ENCODE measurements around the gene VWA8. TPM values are rescaled to one million over a fixed set of nuclear protein-coding genes. Genes with fewer than 3 reads are reported as not detected.

The VWA8 gene
- polyA plus RNA-seq, 3 donors: 2.0 to 4.4 (median 3.4) TPM

DNA sequence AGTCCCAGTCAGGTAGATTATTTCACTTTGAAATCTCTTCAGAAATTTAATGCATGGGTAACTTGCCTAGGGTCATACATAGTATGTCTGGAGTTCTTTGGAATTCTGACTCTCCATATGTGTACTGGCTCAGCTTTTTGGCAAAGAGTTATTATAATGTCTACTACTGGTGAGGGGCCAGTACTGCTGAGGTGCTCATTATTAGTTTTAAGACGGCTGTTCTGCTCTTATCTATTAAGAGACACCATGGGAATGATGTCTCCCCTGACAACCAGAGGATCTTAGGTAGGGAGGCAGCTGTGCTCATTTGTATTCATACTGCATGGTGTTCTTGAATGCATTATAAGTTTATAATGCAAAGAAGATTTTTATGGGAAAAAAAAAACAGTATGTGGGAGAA, 319.5 kb downstream of the VWA8 start:
- Mint-ChIP-seq H3K27ac (no peak overlapping the region), H3K4me3 (no peak overlapping the region), H3K36me3 (peaks cover 6 to 9% of the 10 kb centered on the region in 2 donors), H3K4me1 (peaks cover 16% of the 10 kb centered on the region), H3K27me3 (ENCODE audit: low read depth in 3 of 3) (peaks cover 0 to 4% (median 0%) of the 10 kb centered on the region in 3 donors), H3K9me3 (no peaks in the 10 kb centered on the region)
- H3K9me3 ChIP-seq (replicated peaks in 1 of 2; ENCODE audit: control insufficient read depth in 1 of 2, insufficient read depth in 1 of 2, low read length in 2 of 2): no peaks in the 10 kb centered on the region
- no peaks in the 10 kb centered on the region for H4K20me1 ChIP-seq (ENCODE audit: insufficient read depth, low read length)
- no peak overlapping the region for H3K4me3 ChIP-seq (replicated peaks in 1 of 3; ENCODE audit: low read depth in 2 of 3, low read length in 3 of 3)
- TF ChIP-seq, protein P1, sequence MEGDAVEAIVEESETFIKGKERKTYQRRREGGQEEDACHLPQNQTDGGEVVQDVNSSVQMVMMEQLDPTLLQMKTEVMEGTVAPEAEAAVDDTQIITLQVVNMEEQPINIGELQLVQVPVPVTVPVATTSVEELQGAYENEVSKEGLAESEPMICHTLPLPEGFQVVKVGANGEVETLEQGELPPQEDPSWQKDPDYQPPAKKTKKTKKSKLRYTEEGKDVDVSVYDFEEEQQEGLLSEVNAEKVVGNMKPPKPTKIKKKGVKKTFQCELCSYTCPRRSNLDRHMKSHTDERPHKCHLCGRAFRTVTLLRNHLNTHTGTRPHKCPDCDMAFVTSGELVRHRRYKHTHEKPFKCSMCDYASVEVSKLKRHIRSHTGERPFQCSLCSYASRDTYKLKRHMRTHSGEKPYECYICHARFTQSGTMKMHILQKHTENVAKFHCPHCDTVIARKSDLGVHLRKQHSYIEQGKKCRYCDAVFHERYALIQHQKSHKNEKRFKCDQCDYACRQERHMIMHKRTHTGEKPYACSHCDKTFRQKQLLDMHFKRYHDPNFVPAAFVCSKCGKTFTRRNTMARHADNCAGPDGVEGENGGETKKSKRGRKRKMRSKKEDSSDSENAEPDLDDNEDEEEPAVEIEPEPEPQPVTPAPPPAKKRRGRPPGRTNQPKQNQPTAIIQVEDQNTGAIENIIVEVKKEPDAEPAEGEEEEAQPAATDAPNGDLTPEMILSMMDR (IDR thresholded peaks at IDR 0.05): no peak
- H3K27ac ChIP-seq (ENCODE audit: low read depth in 1 of 2, low read length in 2 of 2): no peak overlapping the region
- intact Hi-C loops (cut with micrococcal nuclease): loop anchor here in 1 of 2 donors (5.0 kb wide), 1 partner anchor 54 kb away; no protein-coding TSS in a partner anchor
- no peak overlapping the region for H2AFZ ChIP-seq (ENCODE audit: insufficient read depth, low read depth, low read length, poor library complexity, severe bottlenecking)
- no peaks in the 10 kb centered on the region for H3K27me3 ChIP-seq (ENCODE audit: control insufficient read depth in 2 of 2, insufficient read depth in 2 of 2, low read length in 2 of 2)
- H3K9ac ChIP-seq (ENCODE audit: insufficient read depth, low read length, poor library complexity, severe bottlenecking): no peak overlapping the region
- H3K36me3 ChIP-seq (replicated peaks in 1 of 2; ENCODE audit: control insufficient read depth in 1 of 2, insufficient read depth in 2 of 2, low read length in 2 of 2): no peaks in the 10 kb centered on the region
- peaks cover 9 to 16% of the 10 kb centered on the region in 2 donors for H3K4me1 ChIP-seq (ENCODE audit: control insufficient read depth in 1 of 2, insufficient read depth in 2 of 2, low read length in 2 of 2)
- WGBS (ENCODE audit: insufficient coverage): no CpG with 5 or more reads among the region's 1 CpG
- no peak overlapping the region for H3K4me2 ChIP-seq (replicated peaks; ENCODE audit: extremely low read depth, low read length, poor library complexity, severe bottlenecking)
- no peak for DNase-seq
- no peaks in the 10 kb centered on the region for H3K79me2 ChIP-seq (ENCODE audit: insufficient read depth, low read length)

DNA sequence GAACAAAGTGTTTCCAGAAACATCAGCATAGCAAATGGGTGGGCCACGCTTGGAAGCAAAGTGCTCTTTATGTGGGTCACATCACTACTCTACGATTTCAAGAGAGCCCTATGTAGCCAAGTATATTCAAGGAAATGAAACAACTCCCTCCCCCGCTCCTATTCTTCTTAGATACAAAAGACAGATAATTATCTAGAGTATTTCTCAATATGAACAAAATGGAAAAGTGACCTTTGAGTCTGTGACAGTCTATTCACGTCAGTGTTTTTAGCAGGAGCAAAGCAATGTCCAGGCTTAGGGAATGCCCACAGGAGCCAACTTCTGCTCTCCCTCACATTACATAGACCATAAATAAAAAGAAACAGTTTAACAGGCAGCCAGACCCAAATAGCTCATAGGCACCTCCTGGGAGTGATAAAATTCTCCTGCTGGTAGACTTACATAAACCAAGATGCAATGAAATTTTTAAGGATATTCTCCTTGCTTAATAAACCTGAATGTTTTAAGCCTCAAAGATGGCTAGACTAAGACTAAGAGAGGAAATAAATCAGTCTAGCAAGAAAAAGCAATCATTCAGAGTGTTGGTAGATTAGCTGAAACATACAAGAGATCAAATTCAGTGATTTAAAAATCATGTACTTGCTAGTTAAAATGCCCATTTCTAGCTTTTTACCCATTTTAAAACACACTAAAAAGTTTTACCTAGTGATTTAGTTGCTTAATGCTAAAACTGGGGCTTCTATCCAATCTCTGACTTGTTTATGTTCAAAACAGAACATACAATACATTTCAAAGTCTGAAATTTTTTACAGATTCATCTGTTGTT, 320.7 kb downstream of the VWA8 start:
- Histone ChIP-seq H3K4me2 (replicated peaks; ENCODE audit: extremely low read depth, low read length, poor library complexity, severe bottlenecking) (no peak overlapping the region), H3K27me3 (ENCODE audit: control insufficient read depth in 2 of 2, insufficient read depth in 2 of 2, low read length in 2 of 2) (no peaks in the 10 kb centered on the region), H3K36me3 (replicated peaks in 1 of 2; ENCODE audit: control insufficient read depth in 1 of 2, insufficient read depth in 2 of 2, low read length in 2 of 2) (no peaks in the 10 kb centered on the region), H3K27ac (ENCODE audit: low read depth in 1 of 2, low read length in 2 of 2) (no peak overlapping the region), H3K4me1 (ENCODE audit: control insufficient read depth in 1 of 2, insufficient read depth in 2 of 2, low read length in 2 of 2) (peaks cover under 1 to 5% of the 10 kb centered on the region in 2 donors), H4K20me1 (ENCODE audit: insufficient read depth, low read length) (no peaks in the 10 kb centered on the region), H3K79me2 (ENCODE audit: insufficient read depth, low read length) (no peaks in the 10 kb centered on the region), H3K4me3 (replicated peaks in 1 of 3; ENCODE audit: low read depth in 2 of 3, low read length in 3 of 3) (no peak overlapping the region), H3K9ac (ENCODE audit: insufficient read depth, low read length, poor library complexity, severe bottlenecking) (no peak overlapping the region), H2AFZ (ENCODE audit: insufficient read depth, low read depth, low read length, poor library complexity, severe bottlenecking) (no peak overlapping the region), H3K9me3 (replicated peaks in 1 of 2; ENCODE audit: control insufficient read depth in 1 of 2, insufficient read depth in 1 of 2, low read length in 2 of 2) (no peaks in the 10 kb centered on the region)
- DNase-seq: no peak
- no peaks in the 10 kb centered on the region for H3K9me3 Mint-ChIP-seq
- H3K36me3 Mint-ChIP-seq: peaks cover 6 to 7% of the 10 kb centered on the region in 2 donors
- H3K27ac Mint-ChIP-seq: no peak overlapping the region
- H3K4me3 Mint-ChIP-seq: no peak overlapping the region
- H3K27me3 Mint-ChIP-seq (ENCODE audit: low read depth in 3 of 3): peaks cover 0 to 4% (median 0%) of the 10 kb centered on the region in 3 donors
- no CpG with 5 or more reads among the region's 4 CpGs for WGBS (ENCODE audit: insufficient coverage)
- H3K4me1 Mint-ChIP-seq: peaks cover 7% of the 10 kb centered on the region
- intact Hi-C loops (cut with micrococcal nuclease): loop anchor here in 1 of 2 donors (5.0 kb wide), 1 partner anchor 53 kb away; no protein-coding TSS in a partner anchor
- TF ChIP-seq, protein P1 (IDR thresholded peaks at IDR 0.05): no peak
